Measurements from ENCODE around the gene RPS29. TPM values are rescaled to one million over a fixed set of nuclear protein-coding genes. Genes with fewer than 3 reads are reported as not detected.

RPS29 gene
- total RNA-seq, 1 experiment from 2014 or later, result 948 TPM

DNA sequence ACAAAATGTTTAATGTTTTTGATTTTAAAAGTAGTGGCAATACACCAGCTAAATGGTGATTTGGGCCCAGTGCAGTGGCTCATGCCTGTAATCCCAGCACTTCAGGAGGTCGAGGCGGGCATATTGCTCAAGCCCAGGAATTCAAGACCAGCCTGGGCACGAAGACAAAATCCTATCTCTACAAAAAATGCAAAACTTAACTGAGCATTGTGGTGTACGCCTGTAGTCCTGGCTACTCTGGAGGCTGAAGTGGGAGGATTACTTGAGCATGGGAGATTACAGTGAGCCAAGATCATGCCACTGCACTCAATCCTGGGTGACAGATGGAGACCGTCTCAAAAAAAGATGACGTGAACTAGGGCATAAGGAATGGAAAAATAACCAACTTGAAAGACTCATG lies 29.6 kb upstream of the RPS29 start:
- Mint-ChIP-seq H3K27me3 (ENCODE audit: unreplicated experiment) (no peaks in the 10 kb centered on the region), H3K27ac (ENCODE audit: unreplicated experiment) (no peak overlapping the region), H3K9me3 (ENCODE audit: low read depth, unreplicated experiment) (no peaks in the 10 kb centered on the region), H3K36me3 (ENCODE audit: insufficient read depth, unreplicated experiment) (peaks cover 40% of the 10 kb centered on the region), H3K4me3 (ENCODE audit: low read depth, unreplicated experiment) (no peak overlapping the region), H3K4me1 (ENCODE audit: low read depth, unreplicated experiment) (peaks cover 17% of the 10 kb centered on the region)
- BruUV-seq (replicated peaks), result no TSS peak
- intact Hi-C loops (cut with micrococcal nuclease; ENCODE audit: unreplicated experiment), result no loop called here
- TF ChIP-seq, protein P1, sequence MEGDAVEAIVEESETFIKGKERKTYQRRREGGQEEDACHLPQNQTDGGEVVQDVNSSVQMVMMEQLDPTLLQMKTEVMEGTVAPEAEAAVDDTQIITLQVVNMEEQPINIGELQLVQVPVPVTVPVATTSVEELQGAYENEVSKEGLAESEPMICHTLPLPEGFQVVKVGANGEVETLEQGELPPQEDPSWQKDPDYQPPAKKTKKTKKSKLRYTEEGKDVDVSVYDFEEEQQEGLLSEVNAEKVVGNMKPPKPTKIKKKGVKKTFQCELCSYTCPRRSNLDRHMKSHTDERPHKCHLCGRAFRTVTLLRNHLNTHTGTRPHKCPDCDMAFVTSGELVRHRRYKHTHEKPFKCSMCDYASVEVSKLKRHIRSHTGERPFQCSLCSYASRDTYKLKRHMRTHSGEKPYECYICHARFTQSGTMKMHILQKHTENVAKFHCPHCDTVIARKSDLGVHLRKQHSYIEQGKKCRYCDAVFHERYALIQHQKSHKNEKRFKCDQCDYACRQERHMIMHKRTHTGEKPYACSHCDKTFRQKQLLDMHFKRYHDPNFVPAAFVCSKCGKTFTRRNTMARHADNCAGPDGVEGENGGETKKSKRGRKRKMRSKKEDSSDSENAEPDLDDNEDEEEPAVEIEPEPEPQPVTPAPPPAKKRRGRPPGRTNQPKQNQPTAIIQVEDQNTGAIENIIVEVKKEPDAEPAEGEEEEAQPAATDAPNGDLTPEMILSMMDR (IDR thresholded peaks at IDR 0.05; ENCODE audit: unreplicated experiment), result no peak
- CTCF ChIA-PET, result no interaction called here
- no peak for DNase-seq

DNA sequence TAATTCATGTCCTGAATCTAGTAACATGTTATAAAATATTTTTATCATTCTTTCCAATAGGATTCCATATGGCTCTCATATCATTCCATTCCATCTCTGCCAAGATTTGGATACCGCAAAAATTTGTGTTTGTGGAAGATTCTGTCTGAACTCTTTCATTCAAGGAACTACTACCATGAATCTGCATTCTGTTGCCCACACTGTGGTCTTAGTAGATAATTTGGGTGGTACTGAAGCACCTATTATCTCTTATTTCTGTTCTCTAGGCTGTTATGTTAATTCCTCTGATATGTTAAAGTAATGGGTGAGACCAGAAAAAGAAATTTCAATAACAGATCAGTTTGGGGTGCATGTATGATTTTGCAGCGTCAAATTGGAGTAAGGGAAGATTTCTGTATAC lies 28.0 kb upstream of the RPS29 start:
- DNase-seq, result no peak
- CTCF ChIA-PET, result no interaction called here
- Mint-ChIP-seq H3K4me1 (ENCODE audit: low read depth, unreplicated experiment) (peaks cover 17% of the 10 kb centered on the region), H3K36me3 (ENCODE audit: insufficient read depth, unreplicated experiment) (peaks cover 24% of the 10 kb centered on the region), H3K4me3 (ENCODE audit: low read depth, unreplicated experiment) (no peak overlapping the region), H3K27ac (ENCODE audit: unreplicated experiment) (no peak overlapping the region), H3K27me3 (ENCODE audit: unreplicated experiment) (no peaks in the 10 kb centered on the region), H3K9me3 (ENCODE audit: low read depth, unreplicated experiment) (no peaks in the 10 kb centered on the region)
- TF ChIP-seq, protein P1 (IDR thresholded peaks at IDR 0.05; ENCODE audit: unreplicated experiment), result no peak
- intact Hi-C loops (cut with micrococcal nuclease; ENCODE audit: unreplicated experiment), result no loop called here
- BruUV-seq (replicated peaks), result no TSS peak

DNA sequence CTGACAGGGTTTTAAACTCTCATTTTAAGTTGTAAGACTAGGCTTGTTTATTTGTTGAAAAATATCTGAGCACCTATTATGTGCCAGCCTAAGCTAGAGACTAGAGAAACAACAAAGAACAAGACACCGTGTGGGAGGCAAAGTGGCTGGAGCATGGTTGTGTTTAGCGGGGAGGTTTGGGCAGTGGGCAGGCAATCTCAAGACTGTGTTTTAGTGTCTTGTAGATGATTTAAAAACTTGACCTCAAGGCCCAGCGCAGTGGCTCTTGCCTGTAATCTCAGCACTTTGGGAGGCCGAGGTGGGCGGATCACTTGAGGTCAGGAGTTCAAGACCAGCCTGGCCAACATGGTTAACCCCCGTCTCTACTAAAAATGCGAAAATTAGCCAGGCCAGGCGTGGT lies 26.5 kb upstream of the RPS29 start:
- Mint-ChIP-seq H3K9me3 (ENCODE audit: low read depth, unreplicated experiment) (no peaks in the 10 kb centered on the region), H3K27me3 (ENCODE audit: unreplicated experiment) (no peaks in the 10 kb centered on the region), H3K4me3 (ENCODE audit: low read depth, unreplicated experiment) (no peak overlapping the region), H3K27ac (ENCODE audit: unreplicated experiment) (no peak overlapping the region), H3K36me3 (ENCODE audit: insufficient read depth, unreplicated experiment) (peaks cover 14% of the 10 kb centered on the region), H3K4me1 (ENCODE audit: low read depth, unreplicated experiment) (peaks cover 3% of the 10 kb centered on the region)
- BruUV-seq (replicated peaks), result no TSS peak
- TF ChIP-seq, protein P1 (IDR thresholded peaks at IDR 0.05; ENCODE audit: unreplicated experiment), result no peak
- no peak for DNase-seq
- intact Hi-C loops (cut with micrococcal nuclease; ENCODE audit: unreplicated experiment), result no loop called here
- CTCF ChIA-PET, result no interaction called here

DNA sequence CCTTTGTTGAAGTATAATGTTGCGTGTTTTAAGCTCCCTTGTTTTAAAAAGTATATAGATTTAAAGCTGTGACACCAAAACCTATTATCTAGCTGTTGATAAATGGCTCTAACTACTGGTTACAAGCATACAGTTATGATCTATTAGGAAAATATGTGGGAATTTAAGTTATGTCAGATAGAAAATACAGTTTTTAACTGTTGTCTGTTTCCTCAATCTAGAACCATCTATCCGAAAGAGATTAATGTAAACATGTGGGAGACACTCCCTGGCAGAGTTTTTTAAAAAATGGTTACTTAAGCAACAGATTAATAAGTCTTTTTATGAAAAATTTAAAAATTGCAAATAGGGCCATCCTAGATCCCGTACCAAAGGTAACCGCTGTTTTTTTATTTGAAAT lies 26.1 kb upstream of the RPS29 start:
- H3K27ac Mint-ChIP-seq (ENCODE audit: unreplicated experiment), result no peak overlapping the region
- CTCF ChIA-PET, result no interaction called here
- BruUV-seq (replicated peaks), result no TSS peak

More for the DNA sequence above, 26.1 kb upstream of the RPS29 start:
- peaks cover 12% of the 10 kb centered on the region for H3K36me3 Mint-ChIP-seq (ENCODE audit: insufficient read depth, unreplicated experiment)
- TF ChIP-seq, protein P1 (IDR thresholded peaks at IDR 0.05; ENCODE audit: unreplicated experiment), result no peak
- no peak overlapping the region for H3K4me3 Mint-ChIP-seq (ENCODE audit: low read depth, unreplicated experiment)
- no peaks in the 10 kb centered on the region for H3K4me1 Mint-ChIP-seq (ENCODE audit: low read depth, unreplicated experiment)
- no peaks in the 10 kb centered on the region for H3K27me3 Mint-ChIP-seq (ENCODE audit: unreplicated experiment)
- no peaks in the 10 kb centered on the region for H3K9me3 Mint-ChIP-seq (ENCODE audit: low read depth, unreplicated experiment)
- intact Hi-C loops (cut with micrococcal nuclease; ENCODE audit: unreplicated experiment), result no loop called here
- no peak for DNase-seq
